Ishikawa (cell line): Measurements from ENCODE around the gene ZNF444.
"Not testable (repeated sequence)": the region's sequence is repeated elsewhere in the genome, so short reads cannot be mapped to it uniquely, and the experiment has no call there.

Source experiments
- CEBPB ChIP-seq: IDR thresholded peaks from 2 replicates; pipeline ENCODE4 v1.6.1; 2012
- MAX ChIP-seq: IDR thresholded peaks from 2 replicates; pipeline ENCODE4 v1.6.1; 2012
- RAD21 ChIP-seq: IDR thresholded peaks from 2 replicates; pipeline ENCODE4 v1.6.1; 2012; ENCODE audit warnings: low read depth
- TAF1 ChIP-seq: IDR thresholded peaks from 2 replicates; pipeline ENCODE4 v1.6.1; 2012; ENCODE audit warnings: low read depth, mild to moderate bottlenecking
- TEAD4 ChIP-seq: IDR thresholded peaks from 2 replicates; pipeline ENCODE4 v1.6.1; 2012
- YY1 ChIP-seq: IDR thresholded peaks from 2 replicates; pipeline ENCODE4 v1.6.1; 2012; ENCODE audit warnings: low read depth
- ZBTB7A ChIP-seq: IDR thresholded peaks from 2 replicates; pipeline ENCODE4 v1.6.1; 2012; ENCODE audit warnings: low read depth
- TF ChIP-seq, protein P1 (sequence below): IDR thresholded peaks from 2 replicates; pipeline ENCODE4 v1.6.1; 2012; ENCODE audit warnings: low read depth, mild to moderate bottlenecking

DNA sequence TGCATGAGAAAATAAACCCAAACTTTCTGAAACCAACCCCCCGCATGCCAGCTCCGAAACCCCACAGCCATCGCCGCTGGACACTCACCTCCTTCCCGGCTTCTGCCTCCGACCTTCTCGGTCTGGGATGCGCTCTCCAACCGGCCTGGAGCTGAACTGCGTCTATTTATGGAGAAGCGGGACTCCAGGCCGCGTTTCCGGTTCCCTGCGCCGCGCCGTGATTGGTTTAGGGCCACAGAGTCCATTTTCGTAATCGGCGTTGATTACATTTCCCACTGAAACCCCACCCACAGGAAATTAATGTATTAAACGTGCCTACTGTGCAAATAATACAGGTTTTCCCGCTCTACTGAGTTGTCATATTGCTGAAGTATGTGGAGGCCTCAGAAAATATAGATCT lies 56.6 kb downstream of the ZNF444 start, which contains the start of gene ZSCAN5B:
- TF ChIP-seq ZBTB7A, MAX, TAF1, CEBPB, TEAD4, YY1, RAD21: not testable (repeated sequence)
- TF ChIP-seq, protein P1, sequence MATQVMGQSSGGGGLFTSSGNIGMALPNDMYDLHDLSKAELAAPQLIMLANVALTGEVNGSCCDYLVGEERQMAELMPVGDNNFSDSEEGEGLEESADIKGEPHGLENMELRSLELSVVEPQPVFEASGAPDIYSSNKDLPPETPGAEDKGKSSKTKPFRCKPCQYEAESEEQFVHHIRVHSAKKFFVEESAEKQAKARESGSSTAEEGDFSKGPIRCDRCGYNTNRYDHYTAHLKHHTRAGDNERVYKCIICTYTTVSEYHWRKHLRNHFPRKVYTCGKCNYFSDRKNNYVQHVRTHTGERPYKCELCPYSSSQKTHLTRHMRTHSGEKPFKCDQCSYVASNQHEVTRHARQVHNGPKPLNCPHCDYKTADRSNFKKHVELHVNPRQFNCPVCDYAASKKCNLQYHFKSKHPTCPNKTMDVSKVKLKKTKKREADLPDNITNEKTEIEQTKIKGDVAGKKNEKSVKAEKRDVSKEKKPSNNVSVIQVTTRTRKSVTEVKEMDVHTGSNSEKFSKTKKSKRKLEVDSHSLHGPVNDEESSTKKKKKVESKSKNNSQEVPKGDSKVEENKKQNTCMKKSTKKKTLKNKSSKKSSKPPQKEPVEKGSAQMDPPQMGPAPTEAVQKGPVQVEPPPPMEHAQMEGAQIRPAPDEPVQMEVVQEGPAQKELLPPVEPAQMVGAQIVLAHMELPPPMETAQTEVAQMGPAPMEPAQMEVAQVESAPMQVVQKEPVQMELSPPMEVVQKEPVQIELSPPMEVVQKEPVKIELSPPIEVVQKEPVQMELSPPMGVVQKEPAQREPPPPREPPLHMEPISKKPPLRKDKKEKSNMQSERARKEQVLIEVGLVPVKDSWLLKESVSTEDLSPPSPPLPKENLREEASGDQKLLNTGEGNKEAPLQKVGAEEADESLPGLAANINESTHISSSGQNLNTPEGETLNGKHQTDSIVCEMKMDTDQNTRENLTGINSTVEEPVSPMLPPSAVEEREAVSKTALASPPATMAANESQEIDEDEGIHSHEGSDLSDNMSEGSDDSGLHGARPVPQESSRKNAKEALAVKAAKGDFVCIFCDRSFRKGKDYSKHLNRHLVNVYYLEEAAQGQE, result not testable (repeated sequence)
